ENCODE measurements around the gene NEUROG2. TPM values are rescaled to one million over a fixed set of nuclear protein-coding genes. Genes with fewer than 3 reads are reported as not detected.

The NEUROG2 gene
- total and polyA plus RNA-seq, 9 of the 15 experiments (the other 6 are each of a cell fraction or from before 2014, with no cell fraction given) = 0.07 TPM; not detected in 7

DNA sequence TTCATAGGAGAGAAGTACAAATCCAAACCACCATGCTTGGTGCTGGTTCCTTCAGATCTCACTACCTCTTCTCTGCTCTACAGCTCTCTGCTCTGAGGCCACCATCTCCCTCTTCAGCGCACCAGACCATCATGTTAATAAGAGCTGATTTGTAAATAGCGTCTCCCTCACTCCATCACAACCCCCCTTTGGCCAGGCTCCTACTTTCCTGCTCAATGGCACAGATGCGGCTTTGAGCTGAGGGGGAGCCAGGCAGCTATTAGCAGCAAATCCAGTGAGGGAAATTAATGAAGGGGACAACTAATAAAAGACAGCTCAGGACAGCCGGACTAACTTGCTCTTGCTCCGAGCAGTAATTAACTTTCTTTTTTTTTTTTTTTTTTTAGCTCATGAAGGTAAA lies 13.1 kb downstream of the NEUROG2 start (continued):
- no peak for TF ChIP-seq NCOR1 (IDR thresholded peaks at IDR 0.05)
- TF ChIP-seq, protein P1, sequence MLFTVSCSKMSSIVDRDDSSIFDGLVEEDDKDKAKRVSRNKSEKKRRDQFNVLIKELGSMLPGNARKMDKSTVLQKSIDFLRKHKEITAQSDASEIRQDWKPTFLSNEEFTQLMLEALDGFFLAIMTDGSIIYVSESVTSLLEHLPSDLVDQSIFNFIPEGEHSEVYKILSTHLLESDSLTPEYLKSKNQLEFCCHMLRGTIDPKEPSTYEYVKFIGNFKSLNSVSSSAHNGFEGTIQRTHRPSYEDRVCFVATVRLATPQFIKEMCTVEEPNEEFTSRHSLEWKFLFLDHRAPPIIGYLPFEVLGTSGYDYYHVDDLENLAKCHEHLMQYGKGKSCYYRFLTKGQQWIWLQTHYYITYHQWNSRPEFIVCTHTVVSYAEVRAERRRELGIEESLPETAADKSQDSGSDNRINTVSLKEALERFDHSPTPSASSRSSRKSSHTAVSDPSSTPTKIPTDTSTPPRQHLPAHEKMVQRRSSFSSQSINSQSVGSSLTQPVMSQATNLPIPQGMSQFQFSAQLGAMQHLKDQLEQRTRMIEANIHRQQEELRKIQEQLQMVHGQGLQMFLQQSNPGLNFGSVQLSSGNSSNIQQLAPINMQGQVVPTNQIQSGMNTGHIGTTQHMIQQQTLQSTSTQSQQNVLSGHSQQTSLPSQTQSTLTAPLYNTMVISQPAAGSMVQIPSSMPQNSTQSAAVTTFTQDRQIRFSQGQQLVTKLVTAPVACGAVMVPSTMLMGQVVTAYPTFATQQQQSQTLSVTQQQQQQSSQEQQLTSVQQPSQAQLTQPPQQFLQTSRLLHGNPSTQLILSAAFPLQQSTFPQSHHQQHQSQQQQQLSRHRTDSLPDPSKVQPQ (CRISPR knock-in tag; IDR thresholded peaks at IDR 0.05; ENCODE audit: borderline replicate concordance) = no peak
- TF ChIP-seq MTA3 (IDR thresholded peaks at IDR 0.05; ENCODE audit: borderline replicate concordance) = no peak
- no peak for TF ChIP-seq THRAP3 (IDR thresholded peaks at IDR 0.05; ENCODE audit: borderline replicate concordance)
- no peak for TF ChIP-seq CHD4 (IDR thresholded peaks at IDR 0.05; ENCODE audit: insufficient read depth, insufficient replicate concordance, low read depth, low read length, poor library complexity, severe bottlenecking)
- TF ChIP-seq, protein P2, sequence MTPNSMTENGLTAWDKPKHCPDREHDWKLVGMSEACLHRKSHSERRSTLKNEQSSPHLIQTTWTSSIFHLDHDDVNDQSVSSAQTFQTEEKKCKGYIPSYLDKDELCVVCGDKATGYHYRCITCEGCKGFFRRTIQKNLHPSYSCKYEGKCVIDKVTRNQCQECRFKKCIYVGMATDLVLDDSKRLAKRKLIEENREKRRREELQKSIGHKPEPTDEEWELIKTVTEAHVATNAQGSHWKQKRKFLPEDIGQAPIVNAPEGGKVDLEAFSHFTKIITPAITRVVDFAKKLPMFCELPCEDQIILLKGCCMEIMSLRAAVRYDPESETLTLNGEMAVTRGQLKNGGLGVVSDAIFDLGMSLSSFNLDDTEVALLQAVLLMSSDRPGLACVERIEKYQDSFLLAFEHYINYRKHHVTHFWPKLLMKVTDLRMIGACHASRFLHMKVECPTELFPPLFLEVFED (CRISPR knock-in tag; conservative IDR thresholded peaks at IDR 0.05) = no peak
- TF ChIP-seq ZNF184 (CRISPR knock-in tag; IDR thresholded peaks at IDR 0.05) = no peak

GRCh38 chr4:112492321-112492720 lies 23.7 kb downstream of the NEUROG2 start:
- Histone ChIP-seq H3K9me3 (replicated peaks; ENCODE audit: control insufficient read depth, insufficient read depth, low read depth, low read length) (no peaks in the 10 kb centered on the region), H4K20me1 (replicated peaks; ENCODE audit: control insufficient read depth, insufficient read depth, low read length) (no peaks in the 10 kb centered on the region), H3K9me1 (ENCODE audit: control insufficient read depth, insufficient read depth, low read length) (no peaks in the 10 kb centered on the region), H2AFZ (ENCODE audit: low read depth, low read length) (no peak overlapping the region), H3K36me3 (ENCODE audit: control insufficient read depth, insufficient read depth, low read length) (no peaks in the 10 kb centered on the region), H3K4me1 (replicated peaks in 1 of 2; ENCODE audit: control insufficient read depth in 2 of 2, insufficient read depth in 2 of 2, low read length in 2 of 2) (no peaks in the 10 kb centered on the region), H3K4me2 (ENCODE audit: insufficient read depth, low read length) (no peak overlapping the region), H3K4me3 (no peak overlapping the region), H3K79me2 (ENCODE audit: control insufficient read depth, insufficient read depth, low read length) (no peaks in the 10 kb centered on the region), H3K27ac (ENCODE audit: extremely low read depth, low read depth, low read length) (no peak overlapping the region), H3K9ac (ENCODE audit: insufficient read depth in 1 of 2, low read depth in 2 of 2, low read length in 2 of 2) (no peak overlapping the region), H3K27me3 (ENCODE audit: control insufficient read depth in 2 of 2, insufficient read depth in 2 of 2, low read length in 2 of 2) (no peaks in the 10 kb centered on the region; a peak in 1 of 5 replicates)
- ChIA-PET POLR2A (no interaction called here), CTCF (ENCODE audit: low intra/inter-chr PET ratio) (no interaction called here)
- intact Hi-C loops (cut with micrococcal nuclease) (no loop called here), in situ Hi-C loops (cut with MboI) (no loop called here)
- ATAC-seq (no peak), DNase-seq (ENCODE audit: extremely low read depth in 1 of 4, low spot score in 3 of 4) (no peak), FAIRE-seq (no peak)
- TF ChIP-seq POLR2H (tag; IDR thresholded peaks at IDR 0.05; ENCODE audit: low read depth) = no peak
- TF ChIP-seq CHD4 (IDR thresholded peaks at IDR 0.05; ENCODE audit: insufficient read depth, insufficient replicate concordance, low read depth, low read length, poor library complexity, severe bottlenecking) = no peak
- TF ChIP-seq FOXJ3 (CRISPR knock-in tag; IDR thresholded peaks at IDR 0.05) = no peak
- no peak for TF ChIP-seq CAMTA2 (CRISPR knock-in tag; conservative IDR thresholded peaks at IDR 0.05)
- TF ChIP-seq ARID1B (IDR thresholded peaks at IDR 0.05) = no peak
- TF ChIP-seq TAF7 (tag; IDR thresholded peaks at IDR 0.05) = no peak
- TF ChIP-seq BHLHE40 (IDR thresholded peaks at IDR 0.05; ENCODE audit: low read length) = no peak
- TF ChIP-seq GABPB2 (CRISPR knock-in tag; conservative IDR thresholded peaks at IDR 0.05) = no peak
- no peak for TF ChIP-seq PHB (CRISPR knock-in tag; IDR thresholded peaks at IDR 0.05)
- no peak for TF ChIP-seq PURB (CRISPR knock-in tag; IDR thresholded peaks at IDR 0.05; ENCODE audit: low read depth)
- TF ChIP-seq ZEB2 (IDR thresholded peaks at IDR 0.05) = no peak
- TF ChIP-seq CREM (IDR thresholded peaks at IDR 0.05; ENCODE audit: low read depth) = no peak
- no peak for TF ChIP-seq THRAP3 (IDR thresholded peaks at IDR 0.05; ENCODE audit: borderline replicate concordance)
- WGBS (ENCODE audit: insufficient coverage, low coverage, missing lambda C conversion rate) = under 1% methylated on average over 7 of the region's 7 CpGs
- BruUV-seq (replicated peaks) = no TSS peak

All from K562 (cell line).